PC-9 (cell line): ENCODE measurements around the gene CLASP1. TPM values are rescaled to one million over a fixed set of nuclear protein-coding genes. Genes with fewer than 3 reads are reported as not detected.

Source experiments
- BruUV-seq: library from RNA; stranded (reverse); fragments of 400-500 nt; replicated peaks from 2 replicates; lab custom pipeline; 2021; lab: Mats Ljungman, UMichigan
- CTCF ChIA-PET: fragments of 300-600 bp; sonication (Branson Sonifier 250); formaldehyde crosslinking; loops from one replicate; lab custom pipeline; 2022; ENCODE audit warnings: antibody characterized with exemption; lab: Charles Lee
- POLR2A ChIA-PET: fragments of 300-600 bp; sonication (Branson Sonifier 250); formaldehyde crosslinking; loops from one replicate; lab custom pipeline; 2022; ENCODE audit warnings: antibody characterized with exemption; ENCODE audit not compliant: unreplicated experiment; lab: Charles Lee
- DNase-seq, 2 experiments: peaks; one replicate each; pipeline versions ENCODE4 v3.0.0 to v3.0.0-alpha.2; 2015 to 2022; ENCODE audit warnings: mixed read lengths in 1 of 2
- H2AFZ ChIP-seq: fragments of 200-600 bp; sonication (generic); 2 replicates; pipeline ENCODE4 v1.8.1; 2017; ENCODE audit warnings: antibody characterized with exemption
- H3F3A ChIP-seq: fragments of 200-600 bp; sonication (generic); 2 replicates; pipeline ENCODE4 v1.8.1; 2017; ENCODE audit warnings: antibody characterized with exemption, mild to moderate bottlenecking, low read depth; ENCODE audit not compliant: insufficient read depth
- H3K27ac ChIP-seq: fragments of 200-600 bp; sonication (generic); 2 replicates; pipeline ENCODE4 v1.6.1; 2016; ENCODE audit warnings: mixed run types
- H3K27me3 ChIP-seq: fragments of 200-600 bp; sonication (generic); 2 replicates; pipeline ENCODE4 v1.6.1; 2016; ENCODE audit warnings: low read depth, mixed run types; ENCODE audit not compliant: insufficient read depth
- H3K36me3 ChIP-seq: fragments of 200-600 bp; sonication (generic); 2 replicates; pipeline ENCODE4 v1.6.1; 2016; ENCODE audit warnings: low read depth, mixed run types
- H3K4me1 ChIP-seq: fragments of 200-600 bp; sonication (generic); replicated peaks from 2 replicates; pipeline ENCODE4 v1.6.1; 2016; ENCODE audit warnings: mixed run types; ENCODE audit not compliant: insufficient read depth
- H3K4me2 ChIP-seq: fragments of 200-600 bp; sonication (generic); 2 replicates; pipeline ENCODE4 v1.6.1; 2017; ENCODE audit warnings: mixed run types
- H3K4me3 ChIP-seq: fragments of 200-600 bp; sonication (generic); 2 replicates; pipeline ENCODE4 v1.6.1; 2016; ENCODE audit warnings: mixed run types
- H3K79me2 ChIP-seq: fragments of 200-600 bp; sonication (generic); 2 replicates; pipeline ENCODE4 v1.6.1; 2017; ENCODE audit warnings: low read depth, mixed run types
- H3K9me2 ChIP-seq: fragments of 200-600 bp; sonication (generic); 2 replicates; pipeline ENCODE4 v1.8.1; 2017; ENCODE audit warnings: mild to moderate bottlenecking; ENCODE audit not compliant: insufficient read depth
- H3K9me3 ChIP-seq: fragments of 200-600 bp; sonication (generic); 2 replicates; pipeline ENCODE4 v1.8.1; 2016; ENCODE audit warnings: low read depth; ENCODE audit not compliant: insufficient read depth
- H4K20me1 ChIP-seq: fragments of 200-600 bp; sonication (generic); 2 replicates; pipeline ENCODE4 v1.8.1; 2017; ENCODE audit not compliant: insufficient read depth
- EZH2 ChIP-seq: fragments of 200-600 bp; sonication (generic); IDR thresholded peaks from 2 replicates; pipeline ENCODE4 v1.8.0; 2017; ENCODE audit warnings: antibody characterized with exemption, low read depth
- intact Hi-C: fragments of 100-400 bp; cut with micrococcal nuclease; formaldehyde crosslinking; loops from one replicate; pipeline ENCODE4 v1.10.0; 2022; ENCODE audit not compliant: unreplicated experiment
- total RNA-seq: library from RNA; stranded (reverse); gene quantifications from 2 replicates; pipeline ENCODE4 v1.2.3, GENCODE V29; 2021
- TF ChIP-seq, protein P1 (sequence below): fragments of 200-600 bp; sonication (generic); conservative IDR thresholded peaks from 2 replicates; pipeline ENCODE4 v1.6.1; 2017; ENCODE audit warnings: mixed run types, antibody characterized with exemption, mild to moderate bottlenecking, moderate library complexity

The CLASP1 gene
- total RNA-seq, 1 experiment from 2014 or later, result 61.8 TPM

DNA sequence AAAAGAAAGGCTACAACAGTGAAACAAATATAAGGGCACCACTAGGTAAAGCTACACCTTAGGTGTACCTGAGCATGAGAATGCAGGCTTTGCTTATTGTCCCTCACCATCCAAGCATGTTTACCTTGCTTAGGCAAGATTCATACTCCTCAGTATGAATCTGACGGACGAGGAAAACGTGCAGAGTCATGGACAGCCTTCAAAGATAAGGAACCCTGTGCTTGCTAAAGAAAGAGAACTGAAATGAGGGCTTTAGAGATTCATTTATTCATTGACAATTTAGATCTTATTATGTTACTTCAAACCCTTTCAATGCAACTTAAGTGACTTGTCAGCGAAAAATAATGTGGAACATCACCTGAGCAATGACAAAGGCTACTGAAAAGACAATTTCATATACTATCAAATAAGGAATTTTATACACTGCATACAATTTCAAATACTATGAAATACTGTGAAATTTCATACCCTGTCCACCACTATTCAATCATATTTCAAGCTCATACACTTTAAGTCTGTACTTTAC is 21.7 kb downstream of the CLASP1 start:
- no TSS peak for BruUV-seq
- H3K9me3 ChIP-seq, result no peaks in the 10 kb centered on the region
- H3K79me2 ChIP-seq, result peaks cover 45% of the 10 kb centered on the region
- H3F3A ChIP-seq, result no peaks in the 10 kb centered on the region
- H3K4me2 ChIP-seq, result no peak overlapping the region
- H3K4me3 ChIP-seq, result no peak overlapping the region
- no peak overlapping the region for H2AFZ ChIP-seq
- no peak for DNase-seq
- no peaks in the 10 kb centered on the region for H3K4me1 ChIP-seq
- ChIA-PET POLR2A (interaction anchor here (0.6 kb wide), 1 partner anchor 1914 kb away, joined by 3 read pairs; no protein-coding TSS in a partner anchor), CTCF (interaction anchor here (0.6 kb wide), 1 partner anchor 37 kb away, joined by 14 read pairs; no protein-coding TSS in a partner anchor)
- intact Hi-C loops, result no loop called here
- no peaks in the 10 kb centered on the region; the same call in 1 of the 2 replicates for H3K9me2 ChIP-seq
- H3K27ac ChIP-seq, result no peak overlapping the region
- H4K20me1 ChIP-seq, result no peaks in the 10 kb centered on the region
- H3K36me3 ChIP-seq, result no peaks in the 10 kb centered on the region
- H3K27me3 ChIP-seq, result no peaks in the 10 kb centered on the region
- TF ChIP-seq, protein P1, sequence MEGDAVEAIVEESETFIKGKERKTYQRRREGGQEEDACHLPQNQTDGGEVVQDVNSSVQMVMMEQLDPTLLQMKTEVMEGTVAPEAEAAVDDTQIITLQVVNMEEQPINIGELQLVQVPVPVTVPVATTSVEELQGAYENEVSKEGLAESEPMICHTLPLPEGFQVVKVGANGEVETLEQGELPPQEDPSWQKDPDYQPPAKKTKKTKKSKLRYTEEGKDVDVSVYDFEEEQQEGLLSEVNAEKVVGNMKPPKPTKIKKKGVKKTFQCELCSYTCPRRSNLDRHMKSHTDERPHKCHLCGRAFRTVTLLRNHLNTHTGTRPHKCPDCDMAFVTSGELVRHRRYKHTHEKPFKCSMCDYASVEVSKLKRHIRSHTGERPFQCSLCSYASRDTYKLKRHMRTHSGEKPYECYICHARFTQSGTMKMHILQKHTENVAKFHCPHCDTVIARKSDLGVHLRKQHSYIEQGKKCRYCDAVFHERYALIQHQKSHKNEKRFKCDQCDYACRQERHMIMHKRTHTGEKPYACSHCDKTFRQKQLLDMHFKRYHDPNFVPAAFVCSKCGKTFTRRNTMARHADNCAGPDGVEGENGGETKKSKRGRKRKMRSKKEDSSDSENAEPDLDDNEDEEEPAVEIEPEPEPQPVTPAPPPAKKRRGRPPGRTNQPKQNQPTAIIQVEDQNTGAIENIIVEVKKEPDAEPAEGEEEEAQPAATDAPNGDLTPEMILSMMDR, result no peak
- no peak for TF ChIP-seq EZH2

DNA sequence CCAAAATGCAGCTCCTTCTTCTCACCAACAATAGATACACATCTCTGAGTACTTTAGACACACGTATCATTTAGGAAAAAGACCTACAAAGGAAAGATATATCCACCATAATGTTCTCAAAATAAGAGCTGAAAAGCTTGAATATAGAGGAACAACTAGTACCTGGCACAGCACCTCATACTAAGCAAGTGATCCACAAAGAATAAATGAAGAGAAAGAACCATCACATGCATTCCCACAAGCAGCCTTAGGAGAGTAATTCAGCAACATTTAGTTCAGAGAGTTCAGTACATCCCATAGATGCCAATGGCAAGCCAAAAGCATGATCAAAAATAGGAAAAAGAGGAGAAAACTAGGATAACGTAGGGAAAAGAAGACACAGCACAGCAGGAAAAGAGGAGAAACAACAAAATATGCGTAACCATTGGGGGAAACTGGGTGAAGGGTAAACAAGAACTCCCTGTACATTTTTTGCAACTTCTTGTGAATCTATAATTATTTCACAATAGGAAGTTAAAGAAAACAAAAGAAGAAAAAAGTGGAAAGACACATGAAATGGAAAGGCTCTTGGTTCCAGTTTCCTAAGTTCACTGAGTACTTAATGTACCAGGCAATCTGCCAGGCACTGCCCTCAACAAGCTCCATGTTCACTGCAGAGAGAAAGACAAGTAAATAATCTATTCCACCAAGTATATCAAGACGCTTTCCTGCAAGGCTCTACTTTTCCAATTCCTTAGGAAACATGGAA is 22.3 kb downstream of the CLASP1 start:
- no peaks in the 10 kb centered on the region for H4K20me1 ChIP-seq
- no TSS peak for BruUV-seq

DNA sequence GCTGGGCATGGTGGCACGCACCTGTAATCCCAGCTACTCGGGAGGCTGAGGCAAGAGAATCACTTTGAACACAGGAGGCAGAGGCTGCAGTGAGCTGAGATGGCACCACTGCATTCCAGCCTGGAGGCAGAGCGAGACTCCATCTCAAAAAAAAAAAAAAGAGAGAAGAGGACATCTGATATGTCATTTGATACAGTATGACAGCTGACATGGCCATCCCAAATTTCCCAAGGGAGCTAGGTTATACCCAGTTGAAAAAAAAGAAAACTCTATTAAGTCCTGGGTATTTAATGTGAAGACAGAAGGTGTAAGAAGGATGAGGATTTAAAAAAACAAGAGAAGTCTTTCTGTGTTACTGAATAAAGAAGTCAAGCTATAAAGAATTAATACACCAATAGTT is 23.3 kb downstream of the CLASP1 start:
- intact Hi-C loops, result no loop called here
- no peak overlapping the region for H3K27ac ChIP-seq
- CTCF ChIA-PET, result interaction anchor here (0.6 kb wide), 1 partner anchor 96 kb away, joined by 6 read pairs; no protein-coding TSS in a partner anchor

More for the DNA sequence above, 22.3 kb downstream of the CLASP1 start:
- intact Hi-C loops, result no loop called here
- Histone ChIP-seq H3K4me3 (no peak overlapping the region), H2AFZ (no peak overlapping the region), H3K9me3 (no peaks in the 10 kb centered on the region), H3K4me2 (no peak overlapping the region), H3K27me3 (no peaks in the 10 kb centered on the region), H3K9me2 (no peaks in the 10 kb centered on the region; the same call in 1 of the 2 replicates), H3K36me3 (no peaks in the 10 kb centered on the region), H3K27ac (no peak overlapping the region), H3K4me1 (no peaks in the 10 kb centered on the region), H3K79me2 (peaks cover 38% of the 10 kb centered on the region), H3F3A (no peaks in the 10 kb centered on the region)
- ChIA-PET CTCF (no interaction called here), POLR2A (interaction anchor here (0.7 kb wide), 1 partner anchor 109 kb away, joined by 8 read pairs; no protein-coding TSS in a partner anchor)
- TF ChIP-seq, protein P1, result no peak
- TF ChIP-seq EZH2, result no peak
- no peak for DNase-seq

More for the DNA sequence above, 23.3 kb downstream of the CLASP1 start:
- Histone ChIP-seq H3K4me3 (no peak overlapping the region), H3K9me2 (no peaks in the 10 kb centered on the region; the same call in 1 of the 2 replicates), H3K4me1 (no peaks in the 10 kb centered on the region), H3F3A (no peaks in the 10 kb centered on the region), H2AFZ (no peak overlapping the region), H3K4me2 (no peak overlapping the region), H3K27me3 (no peaks in the 10 kb centered on the region), H3K9me3 (no peaks in the 10 kb centered on the region), H3K36me3 (no peaks in the 10 kb centered on the region), H3K79me2 (peaks cover 31% of the 10 kb centered on the region), H4K20me1 (no peaks in the 10 kb centered on the region)
- DNase-seq, result no peak
- BruUV-seq, result no TSS peak
- TF ChIP-seq, protein P1, result no peak
- no peak for TF ChIP-seq EZH2
- POLR2A ChIA-PET, result interaction anchor here (0.7 kb wide), 1 partner anchor 108 kb away, joined by 8 read pairs; no protein-coding TSS in a partner anchor
